KMS-11 (cell line): ENCODE results near the gene DIP2C.
"Not testable (repeated sequence)": the region's sequence is repeated elsewhere in the genome, so short reads cannot be mapped to it uniquely, and the experiment has no call there.

Experiments
- H2AFZ ChIP-seq: fragments of 200-600 bp; sonication (generic); 2 replicates; pipeline ENCODE4 v1.6.1; 2016; ENCODE audit warnings: antibody characterized with exemption, mixed run types, low read depth
- H3K27ac ChIP-seq: fragments of 200-600 bp; sonication (generic); 2 replicates; pipeline ENCODE4 v1.6.1; 2016; ENCODE audit warnings: mild to moderate bottlenecking, mixed run types
- H3K27me3 ChIP-seq: fragments of 200-600 bp; sonication (generic); 2 replicates; pipeline ENCODE4 v1.6.1; 2017; ENCODE audit warnings: mild to moderate bottlenecking, low read depth, mixed run types, moderate library complexity; ENCODE audit not compliant: insufficient read depth
- H3K36me3 ChIP-seq: fragments of 200-600 bp; sonication (generic); 2 replicates; pipeline ENCODE4 v1.6.1; 2017; ENCODE audit warnings: mild to moderate bottlenecking, mixed run types; ENCODE audit not compliant: insufficient read depth
- H3K4me1 ChIP-seq: fragments of 200-600 bp; sonication (generic); 2 replicates; pipeline ENCODE4 v1.6.1; 2016; ENCODE audit warnings: mild to moderate bottlenecking, low read depth, mixed run types; ENCODE audit not compliant: poor library complexity, severe bottlenecking
- H3K4me2 ChIP-seq: fragments of 200-600 bp; sonication (generic); 2 replicates; pipeline ENCODE4 v1.7.0; 2016; ENCODE audit warnings: mild to moderate bottlenecking, mixed run types
- H3K4me3 ChIP-seq: fragments of 200-600 bp; sonication (generic); IDR thresholded peaks from 2 replicates; pipeline ENCODE4 v1.6.1; 2017; ENCODE audit warnings: low read depth, low read length, mixed read lengths; ENCODE audit not compliant: insufficient read depth
- H3K79me2 ChIP-seq: fragments of 200-600 bp; sonication (generic); 2 replicates; pipeline ENCODE4 v1.6.1; 2016; ENCODE audit warnings: low read depth, mixed run types; ENCODE audit not compliant: insufficient read depth
- H3K9ac ChIP-seq: fragments of 200-600 bp; sonication (generic); 2 replicates; pipeline ENCODE4 v1.6.1; 2016; ENCODE audit warnings: mild to moderate bottlenecking, mixed run types
- H4K20me1 ChIP-seq: fragments of 200-600 bp; sonication (generic); 2 replicates; pipeline ENCODE4 v1.6.1; 2016; ENCODE audit warnings: mild to moderate bottlenecking, mixed run types; ENCODE audit not compliant: insufficient read depth
- TF ChIP-seq, protein P1 (sequence below): fragments of 200-600 bp; sonication (generic); conservative IDR thresholded peaks from 2 replicates; pipeline ENCODE4 v1.6.1; 2017; ENCODE audit warnings: low read depth, mild to moderate bottlenecking, antibody characterized with exemption, low read length, moderate library complexity, mixed read lengths

The DIP2C gene

DNA sequence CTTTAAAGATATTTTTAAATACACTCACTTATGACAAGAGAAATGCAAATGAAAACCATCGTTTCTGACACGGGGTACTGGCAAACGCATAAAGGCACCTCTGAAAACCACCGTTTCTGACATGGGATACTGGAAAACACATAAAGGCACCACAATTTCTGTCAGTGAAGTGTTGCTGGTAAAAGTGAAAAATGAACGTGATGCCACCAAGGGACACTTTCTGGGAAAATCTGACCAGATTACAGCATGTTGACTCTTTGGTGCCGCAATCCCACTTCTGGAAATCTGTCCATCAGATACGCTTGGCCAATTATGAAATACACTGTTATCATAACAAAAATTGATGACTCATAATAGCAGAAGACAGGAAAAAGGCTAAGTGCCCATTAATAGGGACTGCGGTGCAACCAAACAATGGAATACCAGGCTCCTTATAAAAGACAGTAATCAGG is 422.5 kb downstream of the DIP2C start:
- Histone ChIP-seq H3K36me3 (no peaks in the 10 kb centered on the region), H3K9ac (no peak overlapping the region), H4K20me1 (no peaks in the 10 kb centered on the region), H3K4me2 (no peak overlapping the region), H3K4me3 (no peak overlapping the region), H3K4me1 (no peaks in the 10 kb centered on the region), H3K27ac (no peak overlapping the region), H3K27me3 (no peaks in the 10 kb centered on the region), H2AFZ (no peak overlapping the region), H3K79me2 (no peaks in the 10 kb centered on the region)
- TF ChIP-seq, protein P1, sequence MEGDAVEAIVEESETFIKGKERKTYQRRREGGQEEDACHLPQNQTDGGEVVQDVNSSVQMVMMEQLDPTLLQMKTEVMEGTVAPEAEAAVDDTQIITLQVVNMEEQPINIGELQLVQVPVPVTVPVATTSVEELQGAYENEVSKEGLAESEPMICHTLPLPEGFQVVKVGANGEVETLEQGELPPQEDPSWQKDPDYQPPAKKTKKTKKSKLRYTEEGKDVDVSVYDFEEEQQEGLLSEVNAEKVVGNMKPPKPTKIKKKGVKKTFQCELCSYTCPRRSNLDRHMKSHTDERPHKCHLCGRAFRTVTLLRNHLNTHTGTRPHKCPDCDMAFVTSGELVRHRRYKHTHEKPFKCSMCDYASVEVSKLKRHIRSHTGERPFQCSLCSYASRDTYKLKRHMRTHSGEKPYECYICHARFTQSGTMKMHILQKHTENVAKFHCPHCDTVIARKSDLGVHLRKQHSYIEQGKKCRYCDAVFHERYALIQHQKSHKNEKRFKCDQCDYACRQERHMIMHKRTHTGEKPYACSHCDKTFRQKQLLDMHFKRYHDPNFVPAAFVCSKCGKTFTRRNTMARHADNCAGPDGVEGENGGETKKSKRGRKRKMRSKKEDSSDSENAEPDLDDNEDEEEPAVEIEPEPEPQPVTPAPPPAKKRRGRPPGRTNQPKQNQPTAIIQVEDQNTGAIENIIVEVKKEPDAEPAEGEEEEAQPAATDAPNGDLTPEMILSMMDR = no peak

DNA sequence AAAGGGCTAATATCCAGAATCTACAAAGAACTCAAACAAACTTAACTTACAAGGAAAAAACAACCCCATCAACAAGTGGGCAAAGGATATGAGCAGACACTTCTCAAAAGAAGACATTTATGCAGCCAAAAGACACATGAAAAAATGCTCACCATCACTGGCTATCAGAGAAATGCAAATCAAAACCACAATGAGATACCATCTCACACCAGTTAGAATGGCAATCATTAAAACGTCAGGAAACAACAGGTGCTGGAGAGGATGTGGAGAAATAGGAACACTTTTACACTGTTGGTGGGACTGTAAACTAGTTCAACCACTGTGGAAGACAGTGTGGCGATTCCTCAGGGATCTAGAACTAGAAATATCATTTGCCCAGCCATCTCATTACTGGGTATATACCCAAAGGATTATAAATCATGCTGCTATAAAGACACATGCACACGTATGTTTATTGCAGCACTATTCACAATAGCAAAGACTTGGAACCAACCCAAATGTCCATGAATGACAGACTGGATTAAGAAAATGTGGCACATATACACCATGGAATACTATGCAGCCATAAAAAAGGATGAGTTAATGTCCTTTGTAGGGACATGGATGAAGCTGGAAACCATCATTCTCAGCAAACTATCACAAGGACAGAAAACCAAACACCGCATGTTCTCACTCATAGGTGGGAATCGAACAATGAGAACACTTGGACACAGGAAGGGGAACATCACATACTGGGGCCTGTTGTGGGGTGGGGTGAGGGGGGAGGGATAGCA is 423.5 kb downstream of the DIP2C start:
- H3K36me3 ChIP-seq, H2AFZ ChIP-seq, H3K27me3 ChIP-seq, H3K79me2 ChIP-seq, H3K4me1 ChIP-seq, H3K4me3 ChIP-seq, H3K4me2 ChIP-seq, H3K27ac ChIP-seq, H3K9ac ChIP-seq, H4K20me1 ChIP-seq: not testable (repeated sequence)

DNA sequence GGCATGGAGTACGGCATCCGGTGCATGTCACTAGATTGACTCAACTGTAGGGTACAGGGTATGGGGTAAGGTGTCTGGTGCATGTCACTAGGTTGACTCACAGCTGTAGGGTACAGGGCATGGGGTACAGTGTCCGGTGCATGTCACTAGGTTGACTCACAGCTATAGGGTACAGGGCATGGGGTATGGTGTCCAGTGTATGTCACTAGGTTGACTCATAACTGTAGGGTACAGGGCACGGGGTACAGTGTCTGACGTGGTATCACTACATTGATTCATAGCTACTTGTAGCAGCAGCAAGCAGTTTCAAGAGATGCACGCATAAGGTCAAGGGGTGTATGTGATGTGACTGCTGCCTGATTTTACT is 424.4 kb downstream of the DIP2C start:
- H3K4me2 ChIP-seq, H3K27me3 ChIP-seq, H4K20me1 ChIP-seq, H2AFZ ChIP-seq, H3K9ac ChIP-seq, H3K4me1 ChIP-seq, H3K79me2 ChIP-seq, H3K4me3 ChIP-seq, H3K27ac ChIP-seq, H3K36me3 ChIP-seq: not testable (repeated sequence)

DNA sequence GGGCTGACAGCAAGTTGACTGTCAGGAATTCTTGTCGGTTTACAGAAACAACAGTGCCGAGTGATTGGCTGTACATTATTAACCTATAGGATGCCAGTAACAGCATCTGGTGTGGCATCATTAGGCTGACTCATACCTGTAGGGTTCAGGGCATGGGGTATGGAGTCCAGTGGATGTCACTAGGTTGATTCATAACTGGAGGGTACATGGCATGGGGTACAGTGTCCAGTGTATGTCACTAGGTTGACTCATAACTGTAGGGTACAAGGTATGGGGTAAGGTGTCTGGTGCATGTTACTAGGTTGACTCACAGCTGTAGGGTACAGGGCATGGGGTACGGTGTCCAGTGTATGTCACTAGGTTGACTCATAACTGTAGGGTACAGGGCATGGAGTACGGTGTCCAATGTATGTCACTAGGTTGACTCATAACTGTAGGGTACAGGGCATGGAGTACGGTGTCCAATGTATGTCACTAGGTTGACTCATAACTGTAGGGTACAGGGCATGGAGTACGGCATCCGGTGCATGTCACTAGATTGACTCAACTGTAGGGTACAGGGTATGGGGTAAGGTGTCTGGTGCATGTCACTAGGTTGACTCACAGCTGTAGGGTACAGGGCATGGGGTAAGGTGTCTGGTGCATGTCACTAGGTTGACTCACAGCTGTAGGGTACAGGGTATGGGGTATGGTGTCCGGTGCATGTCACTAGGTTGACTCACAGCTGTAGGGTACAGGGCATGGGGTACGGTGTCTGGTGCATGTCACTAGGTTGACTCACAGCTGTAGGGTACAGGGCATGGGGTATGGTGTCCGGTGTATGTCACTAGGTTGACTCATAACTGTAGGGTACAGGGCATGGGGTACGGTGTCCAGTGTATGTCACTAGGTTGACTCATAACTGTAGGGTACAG is 425.1 kb downstream of the DIP2C start:
- not testable (repeated sequence) for H4K20me1 ChIP-seq, H3K27me3 ChIP-seq, H3K4me1 ChIP-seq, H3K9ac ChIP-seq, H3K79me2 ChIP-seq, H3K4me2 ChIP-seq, H3K4me3 ChIP-seq, H2AFZ ChIP-seq, H3K27ac ChIP-seq, H3K36me3 ChIP-seq

DNA sequence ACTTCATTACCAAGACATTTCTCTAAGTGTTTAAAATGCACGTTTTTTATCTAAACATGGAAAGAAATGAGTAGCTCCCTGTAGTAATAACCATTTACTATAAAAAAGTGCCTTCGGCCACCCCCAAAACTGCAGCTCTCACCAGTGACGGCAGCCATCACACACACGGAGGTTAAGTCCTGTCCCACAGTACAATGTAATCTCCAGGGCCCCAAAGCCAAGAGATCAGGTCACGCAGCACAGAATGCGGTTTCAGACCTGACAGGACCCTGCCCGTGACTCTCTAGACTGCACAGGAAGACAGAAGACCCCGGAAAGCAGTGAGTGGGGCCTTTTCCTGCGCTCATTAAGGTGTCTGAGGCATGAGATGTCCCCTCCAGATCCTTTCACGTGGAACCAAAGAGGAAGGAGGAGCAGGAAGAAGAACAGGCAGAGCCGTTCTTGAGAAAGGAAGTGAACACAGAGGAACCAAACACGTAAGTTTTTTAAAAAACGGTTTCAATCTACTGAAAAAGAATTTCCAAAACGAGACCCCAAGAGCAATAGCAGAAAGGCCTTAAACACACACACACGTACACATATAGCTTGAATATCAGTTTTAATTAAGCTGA is 428.5 kb downstream of the DIP2C start:
- H3K4me3 ChIP-seq = no peak overlapping the region
- H3K9ac ChIP-seq = no peak overlapping the region
- TF ChIP-seq, protein P1 = no peak
- H4K20me1 ChIP-seq = no peaks in the 10 kb centered on the region
- no peaks in the 10 kb centered on the region for H3K36me3 ChIP-seq
- H3K4me2 ChIP-seq = no peak overlapping the region
- no peaks in the 10 kb centered on the region for H3K27me3 ChIP-seq
- no peak overlapping the region for H2AFZ ChIP-seq
- no peaks in the 10 kb centered on the region for H3K79me2 ChIP-seq
- H3K27ac ChIP-seq = no peak overlapping the region
- H3K4me1 ChIP-seq = no peaks in the 10 kb centered on the region
